ENCODE data around the gene CPZ.
A peak's percentile ranks its signal among the peaks of the same experiment; 100 is the strongest.

The CPZ gene

GRCh38 chr4:8581094-8581861 is 11.3 kb upstream of the CPZ start:
- no peak for DNase-seq (ENCODE audit: low spot score)

GRCh38 chr4:8582016-8582415 is 10.5 kb upstream of the CPZ start:
- no peak for DNase-seq (ENCODE audit: low spot score)

GRCh38 chr4:8582436-8582835 is 10.1 kb upstream of the CPZ start:
- DNase-seq (ENCODE audit: low spot score): no peak

GRCh38 chr4:8582941-8583654 is 9.5 kb upstream of the CPZ start:
- no peak for DNase-seq (ENCODE audit: low spot score)

GRCh38 chr4:8583655-8584025 is 8.9 kb upstream of the CPZ start:
- no peak for DNase-seq (ENCODE audit: low spot score)

- DNase-seq (ENCODE audit: low spot score): no peak
Observed at GRCh38 chr4:8585186-8585585, 7.4 kb upstream of the CPZ start.

- DNase-seq (ENCODE audit: low spot score): no peak
Observed at GRCh38 chr4:8585721-8586212, 6.8 kb upstream of the CPZ start.

GRCh38 chr4:8586246-8586645 is 6.3 kb upstream of the CPZ start:
- DNase-seq (ENCODE audit: low spot score): no peak

- no peak for DNase-seq (ENCODE audit: low spot score)
Observed at GRCh38 chr4:8586671-8587468, 5.7 kb upstream of the CPZ start.

GRCh38 chr4:8587469-8588195 is 4.9 kb upstream of the CPZ start:
- no peak for DNase-seq (ENCODE audit: low spot score)

GRCh38 chr4:8588196-8588470 is 4.4 kb upstream of the CPZ start:
- DNase-seq (ENCODE audit: low spot score): no peak

GRCh38 chr4:8589336-8589735 is 3.2 kb upstream of the CPZ start:
- no peak for DNase-seq (ENCODE audit: low spot score)

- DNase-seq (ENCODE audit: low spot score): no peak
Observed at GRCh38 chr4:8589823-8590545, 2.6 kb upstream of the CPZ start.

GRCh38 chr4:8590546-8590880 is 2.1 kb upstream of the CPZ start:
- DNase-seq (ENCODE audit: low spot score): no peak

GRCh38 chr4:8591114-8591513 is 1.5 kb upstream of the CPZ start:
- no peak for DNase-seq (ENCODE audit: low spot score)

- no peak for DNase-seq (ENCODE audit: low spot score)
Observed at GRCh38 chr4:8591626-8592365, 769 bp upstream of the CPZ start.

GRCh38 chr4:8593264-8594096 is 915 bp downstream of the CPZ start:
- no peak for DNase-seq (ENCODE audit: low spot score)

- peak; percentile 8 for DNase-seq (ENCODE audit: low spot score)
Observed at GRCh38 chr4:8594097-8595038, 1.8 kb downstream of the CPZ start.

Measured in hematopoietic multipotent progenitor cell treated with erythropoietin and hydrocortisone succinate and interleukin-3 and kit ligand, for 17 days (in vitro differentiated cells).